ENCODE data around the gene MGLL.

Gene MGLL

DNA sequence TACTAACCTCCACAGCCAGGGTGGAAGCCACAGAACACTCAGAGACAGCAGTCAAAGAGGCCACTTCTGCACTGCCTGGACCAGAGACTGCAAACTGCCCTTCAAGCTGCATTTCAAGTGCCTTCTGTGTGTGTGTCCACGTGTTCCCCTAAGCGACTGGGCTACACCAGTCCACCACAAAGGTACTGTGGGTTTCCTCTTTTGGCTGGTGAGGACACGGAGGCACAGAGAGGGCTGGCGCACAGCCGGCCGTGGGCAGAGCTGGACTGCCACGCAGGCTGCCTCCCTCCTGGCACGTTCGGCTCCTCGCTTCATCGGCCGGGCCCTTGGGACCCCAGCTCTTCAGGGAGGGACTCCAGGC, 60.9 kb downstream of the MGLL start:
- no peak for DNase-seq (ENCODE audit: insufficient read length, low spot score)
- FAIRE-seq: no peak

DNA sequence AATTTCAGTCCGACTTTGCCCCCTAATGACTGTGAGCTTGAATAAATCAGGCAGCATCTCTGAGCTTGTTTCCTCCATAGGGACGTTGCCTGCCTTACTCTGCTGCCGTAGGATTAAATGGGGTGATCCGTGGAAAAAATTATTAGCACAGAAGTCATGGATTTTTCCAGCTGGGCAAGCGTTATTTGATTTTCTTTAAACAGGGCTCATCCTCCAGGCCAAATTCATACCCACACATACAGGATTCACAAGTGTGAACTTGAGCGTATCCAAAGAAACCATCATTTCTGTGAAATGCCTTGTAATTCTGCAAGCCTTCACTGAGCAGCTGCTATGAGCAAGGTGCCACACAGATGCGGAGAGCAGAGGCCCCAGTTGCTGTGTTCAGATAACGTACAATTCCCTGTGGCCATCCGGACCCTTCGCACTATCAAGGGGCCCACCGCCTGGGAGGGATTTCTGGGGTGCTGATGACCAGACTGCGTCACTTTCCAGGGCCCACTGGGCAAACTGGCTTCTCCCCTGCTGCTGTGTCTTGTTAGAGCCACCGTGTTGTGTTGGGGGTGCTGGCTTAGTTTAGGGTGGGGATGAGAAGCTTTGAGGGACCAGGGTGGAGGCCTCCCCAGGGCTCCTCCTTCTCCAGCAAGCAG, 61.4 kb downstream of the MGLL start:
- FAIRE-seq: no peak
- no peak for DNase-seq (ENCODE audit: insufficient read length, low spot score)

DNA sequence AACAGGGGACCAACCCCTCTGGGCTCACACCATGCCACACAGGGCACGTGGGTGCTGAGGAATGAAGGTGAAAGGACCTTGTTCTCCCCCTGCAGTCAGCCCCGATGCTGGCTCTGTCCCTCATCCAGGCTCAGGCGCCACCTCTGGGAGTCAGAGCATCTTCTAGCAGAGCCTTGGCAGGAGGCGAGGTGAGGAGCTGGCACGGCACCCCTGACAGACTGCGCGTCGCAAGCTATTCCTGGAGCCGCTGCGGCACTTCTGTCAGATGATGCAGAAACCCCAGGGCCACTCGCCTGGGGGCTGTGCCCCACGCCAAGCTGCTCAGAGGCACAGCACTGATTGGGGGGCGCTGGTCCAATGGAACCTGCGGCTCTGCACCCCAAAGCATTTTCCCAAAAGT, 62.0 kb downstream of the MGLL start:
- DNase-seq (ENCODE audit: insufficient read length, low spot score) (no peak), FAIRE-seq (no peak)

DNA sequence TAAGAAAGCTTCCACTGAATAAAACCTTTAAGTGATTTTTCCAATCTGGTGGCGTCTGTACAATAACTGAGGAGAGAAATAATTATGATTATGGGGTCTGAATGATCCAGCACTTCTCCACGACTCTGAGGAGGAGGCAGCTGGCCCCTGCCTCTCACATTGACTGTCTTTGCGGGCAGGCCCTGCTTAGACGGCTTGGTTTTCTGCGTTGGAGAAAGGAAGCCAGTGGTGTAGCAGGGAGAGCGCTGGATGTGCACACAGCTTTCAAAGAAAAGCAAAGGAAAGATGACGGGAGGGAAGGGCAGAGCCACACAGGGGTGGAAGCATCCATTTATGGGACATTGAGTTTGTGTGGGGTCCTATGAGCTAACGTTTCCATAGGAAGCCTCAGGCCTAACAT, 62.5 kb downstream of the MGLL start:
- FAIRE-seq (no peak), DNase-seq (ENCODE audit: insufficient read length, low spot score) (no peak)

DNA sequence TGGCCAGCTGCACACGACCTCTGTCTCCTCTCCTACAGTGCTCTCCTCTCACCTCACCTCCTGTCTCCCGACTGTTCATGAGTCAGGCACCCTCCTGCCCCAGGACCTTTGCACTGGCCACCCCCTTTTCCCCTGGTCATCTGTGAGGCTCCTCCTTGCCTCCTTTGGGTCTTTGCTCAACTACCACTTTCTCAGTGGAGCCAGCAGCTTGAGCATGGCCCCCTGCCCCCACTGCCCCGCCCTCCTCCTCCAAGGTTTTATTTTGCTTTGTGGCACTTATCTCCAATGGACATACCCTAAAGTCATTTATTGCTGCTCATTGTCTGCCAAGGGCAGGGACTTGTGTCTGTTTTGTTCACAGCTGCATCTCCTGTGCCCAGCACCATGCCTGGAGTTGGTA, 64.3 kb downstream of the MGLL start:
- FAIRE-seq (no peak), DNase-seq (ENCODE audit: insufficient read length, low spot score) (no peak)

DNA sequence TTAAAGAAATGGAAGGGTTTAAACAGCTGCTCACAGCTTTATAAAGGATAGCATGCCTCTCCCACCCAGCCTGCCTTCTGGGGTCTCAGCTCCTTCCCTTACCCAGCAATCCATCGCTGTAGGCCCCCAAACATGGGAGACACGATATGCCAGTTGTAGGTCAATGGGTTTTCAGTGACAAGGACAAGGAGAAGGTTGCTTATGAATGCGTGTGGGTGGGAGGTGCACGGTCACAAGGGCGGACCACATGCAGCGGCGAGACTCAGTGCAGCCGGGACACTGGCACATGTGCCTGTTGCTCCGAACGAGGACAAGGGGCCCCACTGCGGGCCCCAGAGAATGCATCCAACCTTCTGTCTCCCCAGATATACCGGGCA, 67.0 kb downstream of the MGLL start:
- no peak for FAIRE-seq

DNA sequence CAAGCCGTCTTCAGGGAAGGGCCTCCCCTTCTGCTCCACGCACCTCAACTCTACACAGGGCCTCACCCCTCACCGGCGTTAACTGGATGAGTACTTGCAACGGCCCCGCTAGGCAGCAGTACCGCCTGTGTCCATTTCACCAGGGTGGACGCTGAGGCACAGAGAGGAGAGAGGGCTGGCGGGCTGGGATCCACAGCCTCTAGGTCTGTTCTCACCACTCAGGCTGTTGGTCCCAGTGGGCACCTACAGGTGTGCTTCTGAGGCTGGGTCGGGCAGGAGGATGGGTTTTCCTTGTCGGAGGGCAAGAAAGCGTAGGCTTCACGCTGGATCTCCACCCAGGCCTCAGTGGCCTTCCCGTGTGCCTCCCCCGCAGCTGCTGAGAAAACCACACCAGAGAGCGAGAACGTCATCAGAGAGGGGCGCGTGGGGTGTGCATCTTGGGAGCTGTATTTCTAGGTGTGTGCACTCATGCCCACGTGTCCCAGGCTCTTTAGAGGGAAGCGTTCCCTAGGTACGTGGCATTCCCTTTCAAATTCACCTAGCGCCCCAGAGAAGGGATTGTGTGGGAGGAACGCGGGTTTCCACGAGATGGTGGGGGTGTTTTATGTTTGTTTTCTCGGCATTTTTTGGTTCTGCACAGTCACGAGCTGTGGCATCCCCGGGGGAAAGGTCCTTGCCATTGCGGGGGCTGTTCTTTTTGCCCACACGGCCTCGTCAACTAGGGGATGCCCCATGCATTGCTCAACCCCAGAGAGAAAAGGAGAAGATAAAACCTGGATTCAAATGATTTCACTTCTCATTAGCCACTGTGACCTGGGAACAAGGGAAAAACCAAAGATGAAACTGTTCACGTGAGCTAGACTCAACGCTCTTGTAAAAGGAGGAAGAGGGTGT, 67.7 kb downstream of the MGLL start:
- FAIRE-seq (no peak), DNase-seq (ENCODE audit: insufficient read length, low spot score) (no peak)

More for the DNA sequence above, 67.0 kb downstream of the MGLL start:
- DNase-seq (ENCODE audit: insufficient read length, low spot score): no peak

DNA sequence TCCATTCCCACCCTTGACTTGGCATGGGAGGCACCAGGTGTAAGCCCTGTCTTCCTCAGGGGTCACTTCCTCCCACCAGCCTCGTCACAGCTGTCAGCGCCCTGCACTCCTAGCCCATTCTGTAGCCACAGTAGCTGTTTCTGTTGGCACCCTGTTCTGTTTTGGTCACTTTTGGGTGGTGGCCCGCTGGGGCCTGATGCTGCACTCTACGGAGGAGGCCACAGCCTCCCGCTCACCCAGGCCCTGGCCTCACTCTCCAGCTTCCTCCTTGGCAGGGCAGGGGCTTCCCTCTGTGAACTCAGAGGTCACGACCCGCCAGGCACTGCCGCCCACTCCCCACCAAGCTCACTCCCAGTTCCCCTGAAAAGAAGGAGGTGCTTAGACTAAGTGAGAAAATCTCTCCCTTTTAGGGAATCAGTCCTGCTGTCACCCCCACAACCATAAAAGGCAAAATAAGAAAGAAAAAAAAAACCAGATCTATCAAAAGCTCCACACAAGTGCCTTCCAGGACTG, 68.4 kb downstream of the MGLL start:
- DNase-seq (ENCODE audit: insufficient read length, low spot score): no peak

DNA sequence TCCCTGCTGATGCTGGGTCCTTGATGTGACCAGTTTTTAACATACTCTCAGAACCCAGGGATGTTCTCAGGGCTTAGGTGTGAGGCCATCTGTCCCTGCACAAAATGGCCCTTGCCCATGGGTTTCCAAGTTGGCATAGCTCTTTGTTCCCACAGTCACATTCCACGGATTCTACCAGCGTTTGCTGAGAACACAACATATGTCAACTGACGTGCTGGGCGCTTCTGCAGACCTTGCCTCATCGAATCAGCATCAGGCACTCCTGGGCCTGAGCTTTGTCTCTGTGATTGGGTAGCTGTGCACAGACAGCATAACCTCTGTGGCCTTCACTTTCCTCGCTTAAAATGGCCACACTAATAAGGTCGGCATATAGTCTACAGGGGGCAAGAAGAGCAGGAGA, 69.0 kb downstream of the MGLL start:
- no peak for DNase-seq (ENCODE audit: insufficient read length, low spot score)
- FAIRE-seq: no peak

More for the DNA sequence above, 68.4 kb downstream of the MGLL start:
- no peak for FAIRE-seq

DNA sequence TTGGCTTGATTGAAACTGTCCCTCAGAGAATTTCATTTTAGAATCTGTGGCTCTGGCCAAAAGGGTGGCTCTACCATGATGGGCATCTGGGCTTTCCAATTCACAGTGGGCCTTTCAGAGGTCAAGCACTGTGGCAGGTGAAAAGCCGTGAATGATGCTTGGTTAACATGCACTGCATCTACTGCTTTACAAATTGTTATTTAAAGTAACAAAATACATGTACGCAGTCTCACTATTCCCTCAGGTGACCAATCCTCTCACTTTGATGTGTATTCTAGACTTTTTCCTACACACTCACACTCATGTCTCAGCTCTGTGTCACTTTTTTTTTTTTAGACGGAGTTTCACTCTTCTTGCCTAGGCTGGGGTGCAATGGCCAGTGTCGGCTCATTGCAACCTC, 70.5 kb downstream of the MGLL start:
- no peak for DNase-seq (ENCODE audit: insufficient read length, low spot score)
- no peak for FAIRE-seq

DNA sequence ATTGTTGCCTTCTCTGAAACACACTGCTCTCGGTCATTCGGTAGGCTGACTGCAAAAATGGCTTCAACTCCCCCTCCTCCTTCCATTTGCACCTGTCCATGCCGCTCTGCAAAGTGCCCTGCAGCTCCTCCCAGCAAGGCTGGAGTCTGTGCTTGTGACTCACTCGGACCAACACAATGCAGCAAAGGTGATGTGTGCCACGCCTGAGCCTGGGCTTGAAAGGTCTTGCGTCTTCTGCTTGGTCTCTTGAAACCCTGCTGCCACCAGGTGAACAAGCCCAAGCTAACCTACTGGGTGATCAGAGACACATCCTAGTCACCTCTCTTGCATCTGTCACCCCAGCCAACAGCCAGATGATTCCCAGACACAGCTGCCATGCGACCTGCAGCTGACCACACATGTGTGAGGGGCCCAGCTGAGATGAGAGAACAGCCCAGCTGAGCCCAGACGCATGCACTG, 71.1 kb downstream of the MGLL start:
- DNase-seq (ENCODE audit: insufficient read length, low spot score): no peak
- no peak for FAIRE-seq

DNA sequence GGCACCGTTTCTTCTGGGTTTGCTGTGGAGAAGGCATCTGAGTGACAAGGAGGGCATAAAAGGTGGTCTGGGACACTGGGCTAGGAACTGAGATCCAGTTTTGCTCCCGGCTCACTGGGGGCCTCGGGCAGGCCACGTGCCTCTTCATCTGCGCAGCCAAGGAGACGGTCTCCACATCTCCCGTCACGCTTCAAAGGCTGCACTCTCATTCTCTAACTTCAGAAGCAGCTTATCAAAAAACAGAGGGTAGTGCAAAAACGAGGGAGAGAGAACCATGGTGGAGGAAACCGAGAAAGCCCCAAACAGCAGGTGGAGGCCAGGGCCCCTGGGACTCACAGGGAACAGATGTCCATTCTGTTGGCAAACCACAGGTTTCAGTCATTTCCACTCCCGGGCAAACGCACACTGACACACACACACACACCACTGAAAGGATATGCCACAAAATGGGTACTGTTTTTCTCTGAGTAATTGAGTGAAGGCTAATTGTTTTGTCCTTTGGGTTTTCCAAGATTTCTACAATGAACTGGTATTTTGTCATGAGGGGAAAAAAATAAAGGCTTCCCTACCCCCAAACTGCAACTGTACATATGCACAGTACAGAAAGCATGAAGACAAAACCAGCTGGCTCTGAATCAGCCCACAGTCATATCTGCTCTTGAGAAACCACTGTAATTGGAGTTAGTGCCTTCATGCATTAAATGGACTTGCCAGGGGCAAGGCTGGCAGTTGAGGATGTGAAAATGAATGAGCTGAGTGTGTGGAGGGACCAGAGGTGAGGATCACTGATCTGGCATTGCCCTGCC, 71.9 kb downstream of the MGLL start:
- FAIRE-seq: no peak
- DNase-seq (ENCODE audit: insufficient read length, low spot score): no peak

DNA sequence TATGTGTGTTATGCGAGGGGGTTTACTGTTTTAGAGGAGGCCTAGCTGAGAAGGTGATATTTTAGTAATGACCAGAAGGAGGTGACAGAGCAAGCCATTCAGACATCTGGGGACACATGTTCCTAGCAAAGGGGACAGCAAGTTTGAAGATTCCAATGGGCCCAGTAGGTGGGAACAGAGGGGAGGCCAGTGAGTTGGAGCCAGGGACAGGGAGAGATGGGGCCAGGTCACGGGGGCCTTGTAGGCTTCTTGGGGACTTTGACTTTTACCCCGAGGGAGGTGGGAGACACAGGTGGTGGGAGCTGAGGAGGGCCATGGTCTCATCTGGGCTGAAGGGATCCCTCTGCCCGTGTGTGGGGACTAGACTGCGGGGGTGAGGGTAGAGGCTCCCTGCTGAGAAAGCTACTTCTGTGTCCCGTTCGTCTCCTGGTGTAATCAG, 72.5 kb downstream of the MGLL start:
- no peak for FAIRE-seq
- no peak for DNase-seq (ENCODE audit: insufficient read length, low spot score)

DNA sequence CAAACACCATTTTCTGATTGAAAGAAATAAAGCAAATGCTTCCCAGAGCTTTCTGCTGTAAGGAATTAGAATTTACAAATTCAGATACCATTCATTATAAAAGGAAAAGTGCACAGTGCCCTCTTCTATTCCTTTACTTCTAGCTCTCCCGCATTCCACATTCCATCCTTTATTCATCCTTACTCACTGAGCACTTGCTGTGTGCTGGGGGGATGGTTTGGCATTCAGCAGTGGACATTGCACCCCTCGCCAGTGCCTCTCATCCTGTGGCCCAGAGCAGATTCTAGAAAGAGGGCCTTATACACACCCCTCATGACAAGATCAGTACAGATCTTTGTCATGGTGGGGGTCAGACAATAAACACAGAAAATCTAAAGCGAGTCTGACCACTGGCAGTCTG, 73.0 kb downstream of the MGLL start:
- FAIRE-seq: no peak
- DNase-seq (ENCODE audit: insufficient read length, low spot score): no peak

DNA sequence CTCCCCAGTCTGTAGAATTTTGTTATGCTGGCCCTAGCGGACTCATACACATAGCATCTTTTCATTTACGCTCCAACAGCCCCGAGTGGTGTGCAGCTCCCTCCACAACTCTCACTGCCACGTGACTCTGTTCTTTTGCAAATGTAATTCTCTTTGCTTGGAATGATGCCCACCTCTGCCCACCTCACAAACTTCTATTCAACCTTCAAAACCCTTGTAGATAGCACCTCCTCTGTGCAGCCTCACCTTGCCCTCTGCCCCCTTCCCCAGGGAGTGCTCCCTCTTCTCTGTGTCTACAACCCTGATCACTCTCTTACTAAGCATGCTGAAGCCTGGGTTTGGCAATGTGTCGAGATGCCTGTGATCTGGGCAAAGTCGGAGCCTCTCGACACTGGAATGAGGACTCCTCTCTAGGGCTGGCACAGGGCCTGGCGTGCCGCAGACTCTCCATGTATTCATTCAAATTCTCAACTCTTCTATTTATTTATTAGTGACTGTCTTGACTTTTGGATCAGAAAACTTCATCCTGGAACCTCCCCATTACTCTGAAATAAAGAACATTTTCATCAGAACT, 73.5 kb downstream of the MGLL start:
- FAIRE-seq (no peak), DNase-seq (ENCODE audit: insufficient read length, low spot score) (no peak)

DNA sequence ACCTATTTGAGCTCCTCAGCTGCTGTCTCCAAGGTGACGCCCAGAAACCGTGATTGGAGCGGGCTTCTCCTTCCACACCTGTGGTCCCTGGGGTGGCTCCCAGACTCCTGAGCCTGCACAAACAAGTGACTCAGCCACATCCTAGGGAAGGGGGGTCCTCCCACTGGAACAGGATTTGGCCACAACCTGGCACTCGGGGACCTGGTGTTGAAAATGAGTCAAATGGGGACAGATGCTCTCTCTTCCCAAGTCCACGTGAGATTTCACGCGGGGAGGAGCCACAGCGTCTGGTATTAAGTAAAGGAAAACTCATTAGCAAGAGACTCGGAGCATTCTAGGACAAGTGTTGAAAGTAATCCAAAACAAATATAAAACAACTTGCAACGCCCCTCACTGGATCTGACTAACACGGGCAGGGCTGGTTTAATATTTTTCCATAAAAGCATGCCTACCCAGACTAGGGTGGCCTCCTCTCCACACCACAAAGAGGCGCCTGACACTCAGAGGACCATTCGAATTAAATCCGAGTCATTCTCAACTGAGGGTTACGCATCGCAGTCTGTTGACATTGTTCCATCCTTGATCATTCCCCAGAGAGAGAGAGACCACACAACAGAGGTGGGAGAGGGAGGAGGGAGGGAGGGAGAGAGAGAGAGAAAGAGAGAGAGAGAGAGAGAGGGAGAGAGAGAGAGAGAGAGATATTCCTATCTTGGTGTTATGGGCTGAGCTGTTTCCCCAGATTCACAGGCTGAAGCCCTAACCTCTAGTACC, 74.4 kb downstream of the MGLL start:
- FAIRE-seq: no peak
- DNase-seq (ENCODE audit: insufficient read length, low spot score): peak; percentile 53

DNA sequence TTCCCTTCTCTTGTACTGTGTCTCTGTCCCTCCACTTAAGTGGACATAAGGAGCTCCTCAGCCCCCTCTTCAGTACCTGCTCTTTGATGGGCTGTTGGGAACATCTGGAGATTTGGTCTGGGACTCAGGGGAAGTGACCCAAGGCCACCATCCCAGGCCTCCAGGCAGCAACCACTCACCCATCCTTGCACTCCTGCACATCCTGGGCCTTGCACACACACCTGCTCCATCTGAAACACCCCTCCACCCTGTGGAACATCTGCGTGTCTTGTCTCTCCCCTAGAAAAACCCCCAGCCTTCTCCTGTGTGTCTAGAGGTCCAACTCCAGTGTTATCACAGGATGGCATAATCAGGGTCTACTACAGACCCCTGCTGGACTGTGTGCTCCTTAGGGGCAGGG, 75.2 kb downstream of the MGLL start:
- DNase-seq (ENCODE audit: insufficient read length, low spot score): no peak
- no peak for FAIRE-seq

DNA sequence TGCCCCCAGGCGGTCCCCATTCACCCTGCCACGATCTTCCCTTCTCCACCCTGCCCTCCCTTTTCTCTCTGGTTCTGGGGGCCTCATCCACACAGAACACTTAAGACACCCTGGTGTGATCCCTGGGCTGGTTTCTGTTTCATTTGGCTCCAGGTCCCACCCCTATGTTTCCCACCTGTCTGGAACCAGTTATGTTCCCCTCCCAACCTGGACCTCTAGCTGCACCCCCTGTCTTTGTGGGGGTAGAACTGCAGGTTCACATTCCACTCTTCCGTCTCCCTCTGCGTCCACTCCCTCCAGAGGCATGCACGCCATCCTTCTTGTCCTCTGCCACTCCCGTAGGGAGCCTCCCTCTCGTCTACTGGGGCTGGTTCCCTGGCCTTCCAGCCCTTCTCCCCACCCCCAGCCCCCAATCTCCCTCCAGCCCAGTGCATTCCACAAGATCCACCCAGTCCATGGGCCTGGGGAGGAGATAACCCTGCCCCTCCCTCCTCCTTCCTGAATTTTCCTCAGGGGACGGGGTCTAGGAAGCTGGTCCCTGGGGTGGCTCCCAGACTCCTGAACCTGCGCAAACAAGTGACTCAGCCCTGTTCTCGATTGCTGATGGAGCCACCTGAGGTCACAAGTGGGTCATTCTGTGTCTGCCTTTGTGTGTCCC, 75.8 kb downstream of the MGLL start:
- FAIRE-seq (no peak), DNase-seq (ENCODE audit: insufficient read length, low spot score) (no peak)

DNA sequence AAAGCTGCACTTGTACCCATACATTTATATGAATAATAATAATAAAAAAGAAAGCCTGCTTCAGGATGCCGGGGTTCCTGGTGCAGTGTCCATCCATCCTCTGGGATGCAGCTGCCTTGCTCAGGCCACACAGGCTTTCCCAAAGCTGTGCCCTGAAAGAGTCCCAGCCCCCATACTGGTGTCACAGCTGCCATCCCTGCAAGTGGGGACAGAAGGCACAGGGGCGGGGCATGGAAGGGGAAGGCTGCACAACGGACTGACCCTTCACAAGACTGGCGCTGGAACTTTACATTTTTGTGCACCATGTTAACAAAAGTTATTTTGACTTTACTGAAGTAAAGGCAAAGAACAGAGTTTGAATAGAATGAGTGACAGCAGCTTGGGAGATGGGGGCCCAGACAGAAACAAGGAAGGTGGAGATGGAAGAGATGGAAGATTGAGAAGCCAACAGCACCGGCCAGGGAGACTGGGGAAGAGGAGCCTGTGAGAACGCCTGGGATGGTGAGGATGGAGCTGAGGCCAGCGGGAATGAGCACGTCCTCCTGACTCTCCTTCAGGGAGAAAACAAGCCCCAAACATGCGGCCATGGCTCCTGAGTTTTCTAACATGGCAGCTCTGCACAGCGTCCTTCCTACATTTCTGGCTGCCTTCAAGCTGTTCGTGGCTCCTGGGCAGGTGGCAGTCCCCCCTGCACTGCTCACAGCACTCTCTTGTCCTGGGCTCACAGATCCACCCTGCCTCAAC, 76.5 kb downstream of the MGLL start:
- FAIRE-seq (no peak), DNase-seq (ENCODE audit: insufficient read length, low spot score) (no peak)
